Common myeloid progenitor, CD34-positive (primary cell): ENCODE measurements around the gene CELF5.

Experiments used
- CTCF ChIA-PET: fragments of 350-600 bp; sonication (Branson Sonifier 250); formaldehyde crosslinking; loops from one replicate; lab custom pipeline; 2021; ENCODE audit warnings: antibody characterized with exemption; lab: Charles Lee
- POLR2A ChIA-PET: fragments of 350-600 bp; sonication (Branson Sonifier 250); formaldehyde crosslinking; loops from one replicate; lab custom pipeline; 2021; ENCODE audit warnings: antibody characterized with exemption; lab: Charles Lee
- DNase-seq, 3 donors: peaks; one replicate each; pipeline versions ENCODE4 v3.0.0 to v3.0.0-alpha.2; 2013
- H3K27ac ChIP-seq, 2 experiments: 1 replicate in 1 of 2; 2 replicates in 1 of 2; pipeline ENCODE4 v1.7.0; 2013; ENCODE audit warnings: inconsistent platforms in 2 of 2, low read length in 2 of 2, mild to moderate bottlenecking in 2 of 2, low read depth in 1 of 2, moderate library complexity in 1 of 2; ENCODE audit not compliant: severe bottlenecking in 2 of 2, insufficient read depth in 1 of 2, poor library complexity in 1 of 2
- H3K27me3 ChIP-seq, 5 experiments: replicated peaks in 2 of 5; 1 replicate in 3 of 5; 2 replicates in 2 of 5; pipeline versions ENCODE4 v1.6.1 to v1.7.0; 2013; ENCODE audit warnings: low read length in 4 of 5, mild to moderate bottlenecking in 2 of 5, moderate library complexity in 2 of 5, inconsistent platforms in 1 of 5; ENCODE audit not compliant: insufficient read depth in 5 of 5, control insufficient read depth in 4 of 5
- H3K36me3 ChIP-seq, 4 experiments: 1 replicate in 2 of 4; 2 replicates in 2 of 4; pipeline versions ENCODE4 v1.6.1 to v1.7.0; 2013; ENCODE audit warnings: low read length in 3 of 4, control low read depth in 1 of 4, mild to moderate bottlenecking in 1 of 4; ENCODE audit not compliant: control insufficient read depth in 4 of 4, insufficient read depth in 4 of 4
- H3K4me1 ChIP-seq, 4 experiments: 1 replicate in 3 of 4; 2 replicates in 1 of 4; pipeline versions ENCODE4 v1.6.1 to v1.7.1; 2013; ENCODE audit warnings: low read length in 3 of 4, mild to moderate bottlenecking in 3 of 4, control low read depth in 1 of 4, inconsistent platforms in 1 of 4, moderate library complexity in 1 of 4; ENCODE audit not compliant: control insufficient read depth in 4 of 4, insufficient read depth in 4 of 4; ENCODE audit errors: control extremely low read depth in 1 of 4
- H3K4me3 ChIP-seq, 7 experiments: 1 replicate in 4 of 7; 2 replicates in 3 of 7; pipeline versions ENCODE4 v1.5.1 to v1.7.0; 2013; ENCODE audit warnings: mild to moderate bottlenecking in 7 of 7, low read length in 6 of 7, moderate library complexity in 6 of 7, inconsistent platforms in 2 of 7, low read depth in 2 of 7, control low read depth in 1 of 7; ENCODE audit not compliant: insufficient read depth in 4 of 7, control insufficient read depth in 1 of 7; ENCODE audit errors: extremely low read depth in 1 of 7
- H3K9me3 ChIP-seq, 5 experiments: 1 replicate in 4 of 5; 2 replicates in 1 of 5; pipeline versions ENCODE4 v1.6.1 to v1.7.1; 2013; ENCODE audit warnings: low read length in 4 of 5, mild to moderate bottlenecking in 2 of 5, inconsistent platforms in 1 of 5, low read depth in 1 of 5, moderate library complexity in 1 of 5; ENCODE audit not compliant: control insufficient read depth in 4 of 5, insufficient read depth in 2 of 5; ENCODE audit errors: control extremely low read depth in 1 of 5
- WGBS: methylation state at CpG from one replicate; pipeline ENCODE4 v1.1.5; 2013; ENCODE audit not compliant: insufficient coverage; 5-methylcytosine and 5-hydroxymethylcytosine counted together

The CELF5 gene

GRCh38 chr19:3313199-3313575, 88.7 kb downstream of the CELF5 start:
- CTCF ChIA-PET: interaction anchor here (0.8 kb wide), 1 partner anchor 9 kb away, joined by 3 read pairs; no protein-coding TSS in a partner anchor
- peaks cover 2 to 47% (median 12%) of the 10 kb centered on the region in 5 experiments for H3K27me3 ChIP-seq
- POLR2A ChIA-PET: no interaction called here
- H3K4me3 ChIP-seq: no peak overlapping the region
- H3K9me3 ChIP-seq: no peaks in the 10 kb centered on the region
- no peak overlapping the region for H3K27ac ChIP-seq
- 83% methylated on average over 13 of the region's 13 CpGs for WGBS
- no peak for DNase-seq
- no peaks in the 10 kb centered on the region for H3K4me1 ChIP-seq
- no peaks in the 10 kb centered on the region for H3K36me3 ChIP-seq

- Histone ChIP-seq H3K27me3 (peaks cover 2 to 33% (median 10%) of the 10 kb centered on the region in 5 experiments), H3K4me3 (no peak overlapping the region), H3K4me1 (no peaks in the 10 kb centered on the region), H3K36me3 (no peaks in the 10 kb centered on the region), H3K9me3 (no peaks in the 10 kb centered on the region), H3K27ac (no peak overlapping the region)
- CTCF ChIA-PET: interaction anchor here (1.2 kb wide), 1 partner anchor 11 kb away, joined by 6 read pairs; no protein-coding TSS in a partner anchor
- POLR2A ChIA-PET: no interaction called here
- WGBS: 92% methylated on average over 16 of the region's 30 CpGs
- no peak for DNase-seq
These were observed 90.7 kb downstream of the CELF5 start for GRCh38 chr19:3314962-3315675.

GRCh38 chr19:3315676-3315973, 91.2 kb downstream of the CELF5 start:
- H3K27me3 ChIP-seq: peaks cover 0 to 28% (median 7%) of the 10 kb centered on the region in 5 experiments
- WGBS: 93% methylated on average over 7 of the region's 7 CpGs
- no peak overlapping the region for H3K4me3 ChIP-seq
- H3K27ac ChIP-seq: no peak overlapping the region
- no peak for DNase-seq
- CTCF ChIA-PET: interaction anchor here (1.2 to 1.6 kb wide), 2 partner anchors 10 to 11 kb away, joined by 6 to 8 read pairs; no protein-coding TSS in a partner anchor
- H3K9me3 ChIP-seq: no peaks in the 10 kb centered on the region
- no peaks in the 10 kb centered on the region for H3K4me1 ChIP-seq
- POLR2A ChIA-PET: no interaction called here
- H3K36me3 ChIP-seq: no peaks in the 10 kb centered on the region

GRCh38 chr19:3316132-3316648, 91.7 kb downstream of the CELF5 start:
- no peak overlapping the region for H3K27ac ChIP-seq
- H3K36me3 ChIP-seq: no peaks in the 10 kb centered on the region
- 93% methylated on average over 9 of the region's 11 CpGs for WGBS
- peaks cover 0 to 30% (median 7%) of the 10 kb centered on the region in 5 experiments for H3K27me3 ChIP-seq
- no peak overlapping the region for H3K4me3 ChIP-seq
- DNase-seq: no peak
- CTCF ChIA-PET: interaction anchor here (1.6 kb wide), 1 partner anchor 11 kb away, joined by 8 read pairs; no protein-coding TSS in a partner anchor
- no peaks in the 10 kb centered on the region for H3K4me1 ChIP-seq
- H3K9me3 ChIP-seq: no peaks in the 10 kb centered on the region
- POLR2A ChIA-PET: no interaction called here

- peaks cover 0 to 30% (median 5%) of the 10 kb centered on the region in 5 experiments for H3K27me3 ChIP-seq
These were observed 92.3 kb downstream of the CELF5 start for GRCh38 chr19:3316659-3317207.

GRCh38 chr19:3319643-3320353, 95.3 kb downstream of the CELF5 start:
- Histone ChIP-seq H3K4me3 (no peak overlapping the region), H3K27ac (no peak overlapping the region), H3K9me3 (no peaks in the 10 kb centered on the region), H3K27me3 (peaks cover 0 to 11% (median 0%) of the 10 kb centered on the region in 5 experiments), H3K36me3 (no peaks in the 10 kb centered on the region), H3K4me1 (no peaks in the 10 kb centered on the region)
- WGBS: 61% methylated on average over 17 of the region's 18 CpGs
- DNase-seq: no peak
- ChIA-PET POLR2A (no interaction called here), CTCF (no interaction called here)

More at GRCh38 chr19:3316659-3317207, 92.3 kb downstream of the CELF5 start:
- no peak for DNase-seq
- H3K36me3 ChIP-seq: no peaks in the 10 kb centered on the region
- no peak overlapping the region for H3K4me3 ChIP-seq
- H3K27ac ChIP-seq: no peak overlapping the region
- ChIA-PET CTCF (interaction anchor here (1.6 kb wide), 1 partner anchor 12 kb away, joined by 8 read pairs; no protein-coding TSS in a partner anchor), POLR2A (no interaction called here)
- no peaks in the 10 kb centered on the region for H3K9me3 ChIP-seq
- WGBS: 93% methylated on average over 5 of the region's 5 CpGs
- no peaks in the 10 kb centered on the region for H3K4me1 ChIP-seq

GRCh38 chr19:3320354-3320670, 95.9 kb downstream of the CELF5 start:
- Histone ChIP-seq H3K27me3 (peaks cover 0 to 11% (median 0%) of the 10 kb centered on the region in 5 experiments), H3K4me1 (no peaks in the 10 kb centered on the region), H3K9me3 (no peaks in the 10 kb centered on the region), H3K36me3 (no peaks in the 10 kb centered on the region), H3K4me3 (no peak overlapping the region), H3K27ac (no peak overlapping the region)
- ChIA-PET POLR2A (no interaction called here), CTCF (no interaction called here)
- no peak for DNase-seq
- 58% methylated on average over 29 of the region's 29 CpGs for WGBS
